GM21360 (cell line): ENCODE measurements around the gene SPG7.
"Not testable (repeated sequence)": the region's sequence is repeated elsewhere in the genome, so short reads cannot be mapped to it uniquely, and the experiment has no call there.

Experiments used
- ATAC-seq: cut with Tn5 transposase; IDR thresholded peaks from one replicate; pipeline ENCODE4 v1.9.1; 2021; ENCODE audit warnings: mild to moderate bottlenecking, moderate library complexity; ENCODE audit not compliant: unreplicated experiment

The SPG7 gene

GRCh38 chr16:89562939-89563338, 54.7 kb downstream of the SPG7 start:
- no peak for ATAC-seq

GRCh38 chr16:89563639-89564392, 55.6 kb downstream of the SPG7 start:
- ATAC-seq = no peak

- ATAC-seq = no peak
Observed at GRCh38 chr16:89564476-89565255, 56.5 kb downstream of the SPG7 start.

- ATAC-seq = no peak
Observed at GRCh38 chr16:89565256-89565505, 57.0 kb downstream of the SPG7 start.

GRCh38 chr16:89565506-89566372, 57.5 kb downstream of the SPG7 start:
- no peak for ATAC-seq

- ATAC-seq = no peak
Observed at GRCh38 chr16:89567656-89568594, 59.7 kb downstream of the SPG7 start.

GRCh38 chr16:89569506-89570341, 61.5 kb downstream of the SPG7 start:
- ATAC-seq = no peak

GRCh38 chr16:89570342-89570923, 62.2 kb downstream of the SPG7 start:
- ATAC-seq = no peak

GRCh38 chr16:89570983-89571598, 62.9 kb downstream of the SPG7 start:
- ATAC-seq = not testable (repeated sequence)

GRCh38 chr16:89571636-89572035, 63.4 kb downstream of the SPG7 start:
- no peak for ATAC-seq

GRCh38 chr16:89572073-89572484, 63.9 kb downstream of the SPG7 start:
- no peak for ATAC-seq

- no peak for ATAC-seq
Observed at GRCh38 chr16:89572485-89573205, 64.4 kb downstream of the SPG7 start.

- ATAC-seq = no peak
Observed at GRCh38 chr16:89573826-89574680, 65.8 kb downstream of the SPG7 start.

- ATAC-seq = peak; percentile 43
Observed at GRCh38 chr16:89574681-89575246, 66.6 kb downstream of the SPG7 start.

GRCh38 chr16:89575247-89576152, 67.3 kb downstream of the SPG7 start, which contains the start of gene CPNE7:
TSS of gene CPNE7 (plus strand) at chr16:89575758. CDS start at chr16:89575898, 140 bp downstream.
- peak; percentile 18 for ATAC-seq
